ENCODE measurements around the gene MASP1.
"Not testable (repeated sequence)": the region's sequence is repeated elsewhere in the genome, so short reads cannot be mapped to it uniquely, and the experiment has no call there.

Gene MASP1

GRCh38 chr3:187238835-187239234 lies 52.7 kb downstream of the MASP1 start:
- H3K9ac ChIP-seq (ENCODE audit: low read depth, low read length); H3K4me2 ChIP-seq (ENCODE audit: low read length); H3K36me3 ChIP-seq (ENCODE audit: insufficient read depth, low read length); H3K27me3 ChIP-seq (ENCODE audit: control insufficient read depth, insufficient read depth, low read length); H3K4me1 ChIP-seq (ENCODE audit: control insufficient read depth, insufficient read depth, low read length); H3K9me3 ChIP-seq (replicated peaks; ENCODE audit: low read length); H3K4me3 ChIP-seq (ENCODE audit: low read length): not testable (repeated sequence)

- Histone ChIP-seq H3K4me3 (ENCODE audit: low read length) (no peak overlapping the region), H3K9me3 (replicated peaks; ENCODE audit: low read length) (no peaks in the 10 kb centered on the region), H3K36me3 (ENCODE audit: insufficient read depth, low read length) (no peaks in the 10 kb centered on the region), H3K4me2 (ENCODE audit: low read length) (no peak overlapping the region), H3K4me1 (ENCODE audit: control insufficient read depth, insufficient read depth, low read length) (no peaks in the 10 kb centered on the region), H3K27me3 (ENCODE audit: control insufficient read depth, insufficient read depth, low read length) (no peaks in the 10 kb centered on the region), H3K9ac (ENCODE audit: low read depth, low read length) (no peak overlapping the region)
These were observed 53.3 kb downstream of the MASP1 start for GRCh38 chr3:187238239-187238638.

GRCh38 chr3:187237741-187238140 lies 53.8 kb downstream of the MASP1 start:
- H3K4me2 ChIP-seq (ENCODE audit: low read length), result no peak overlapping the region
- no peak overlapping the region for H3K9ac ChIP-seq (ENCODE audit: low read depth, low read length)
- no peaks in the 10 kb centered on the region for H3K9me3 ChIP-seq (replicated peaks; ENCODE audit: low read length)
- H3K27me3 ChIP-seq (ENCODE audit: control insufficient read depth, insufficient read depth, low read length), result no peaks in the 10 kb centered on the region
- no peaks in the 10 kb centered on the region for H3K36me3 ChIP-seq (ENCODE audit: insufficient read depth, low read length)
- H3K4me1 ChIP-seq (ENCODE audit: control insufficient read depth, insufficient read depth, low read length), result no peaks in the 10 kb centered on the region
- H3K4me3 ChIP-seq (ENCODE audit: low read length), result no peak overlapping the region

GRCh38 chr3:187236962-187237361 lies 54.6 kb downstream of the MASP1 start:
- no peak overlapping the region for H3K9ac ChIP-seq (ENCODE audit: low read depth, low read length)
- H3K27me3 ChIP-seq (ENCODE audit: control insufficient read depth, insufficient read depth, low read length), result peaks cover 1% of the 10 kb centered on the region
- H3K4me2 ChIP-seq (ENCODE audit: low read length), result no peak overlapping the region
- no peaks in the 10 kb centered on the region for H3K4me1 ChIP-seq (ENCODE audit: control insufficient read depth, insufficient read depth, low read length)
- no peaks in the 10 kb centered on the region for H3K36me3 ChIP-seq (ENCODE audit: insufficient read depth, low read length)
- H3K9me3 ChIP-seq (replicated peaks; ENCODE audit: low read length), result no peaks in the 10 kb centered on the region
- no peak overlapping the region for H3K4me3 ChIP-seq (ENCODE audit: low read length)

GRCh38 chr3:187230011-187230410 lies 61.5 kb downstream of the MASP1 start:
- Histone ChIP-seq H3K36me3 (ENCODE audit: insufficient read depth, low read length) (no peaks in the 10 kb centered on the region), H3K27me3 (ENCODE audit: control insufficient read depth, insufficient read depth, low read length) (peaks cover 7% of the 10 kb centered on the region), H3K4me2 (ENCODE audit: low read length) (no peak overlapping the region), H3K4me3 (ENCODE audit: low read length) (no peak overlapping the region), H3K9ac (ENCODE audit: low read depth, low read length) (no peak overlapping the region), H3K4me1 (ENCODE audit: control insufficient read depth, insufficient read depth, low read length) (peaks cover 6% of the 10 kb centered on the region), H3K9me3 (replicated peaks; ENCODE audit: low read length) (no peaks in the 10 kb centered on the region)

- H3K4me1 ChIP-seq (ENCODE audit: control insufficient read depth, insufficient read depth, low read length), result peaks cover 6% of the 10 kb centered on the region
- H3K9ac ChIP-seq (ENCODE audit: low read depth, low read length), result no peak overlapping the region
- H3K9me3 ChIP-seq (replicated peaks; ENCODE audit: low read length), result no peaks in the 10 kb centered on the region
- no peak overlapping the region for H3K4me3 ChIP-seq (ENCODE audit: low read length)
- no peak overlapping the region for H3K4me2 ChIP-seq (ENCODE audit: low read length)
- H3K27me3 ChIP-seq (ENCODE audit: control insufficient read depth, insufficient read depth, low read length), result peaks cover 7% of the 10 kb centered on the region
- H3K36me3 ChIP-seq (ENCODE audit: insufficient read depth, low read length), result no peaks in the 10 kb centered on the region
These were observed 62.8 kb downstream of the MASP1 start for GRCh38 chr3:187228740-187229139.

- H3K4me3 ChIP-seq (ENCODE audit: low read length), result no peak overlapping the region
- H3K9me3 ChIP-seq (replicated peaks; ENCODE audit: low read length), result no peaks in the 10 kb centered on the region
- peaks cover 12% of the 10 kb centered on the region for H3K27me3 ChIP-seq (ENCODE audit: control insufficient read depth, insufficient read depth, low read length)
These were observed 63.8 kb downstream of the MASP1 start for GRCh38 chr3:187227658-187228258.

GRCh38 chr3:187223799-187224198 lies 67.7 kb downstream of the MASP1 start:
- H3K36me3 ChIP-seq (ENCODE audit: insufficient read depth, low read length), result no peaks in the 10 kb centered on the region
- peaks cover 6% of the 10 kb centered on the region for H3K4me1 ChIP-seq (ENCODE audit: control insufficient read depth, insufficient read depth, low read length)
- H3K9ac ChIP-seq (ENCODE audit: low read depth, low read length), result no peak overlapping the region
- peaks cover 16% of the 10 kb centered on the region for H3K27me3 ChIP-seq (ENCODE audit: control insufficient read depth, insufficient read depth, low read length)
- H3K9me3 ChIP-seq (replicated peaks; ENCODE audit: low read length), result no peaks in the 10 kb centered on the region
- no peak overlapping the region for H3K4me3 ChIP-seq (ENCODE audit: low read length)
- H3K4me2 ChIP-seq (ENCODE audit: low read length), result no peak overlapping the region

More at GRCh38 chr3:187227658-187228258, 63.8 kb downstream of the MASP1 start:
- Histone ChIP-seq H3K4me1 (ENCODE audit: control insufficient read depth, insufficient read depth, low read length) (peaks cover 6% of the 10 kb centered on the region), H3K9ac (ENCODE audit: low read depth, low read length) (no peak overlapping the region), H3K4me2 (ENCODE audit: low read length) (peak overlapping the region; percentile 46), H3K36me3 (ENCODE audit: insufficient read depth, low read length) (no peaks in the 10 kb centered on the region)

- H3K36me3 ChIP-seq (ENCODE audit: insufficient read depth, low read length), result no peaks in the 10 kb centered on the region
- peaks cover 6% of the 10 kb centered on the region for H3K4me1 ChIP-seq (ENCODE audit: control insufficient read depth, insufficient read depth, low read length)
- no peak overlapping the region for H3K4me2 ChIP-seq (ENCODE audit: low read length)
- no peak overlapping the region for H3K4me3 ChIP-seq (ENCODE audit: low read length)
- no peak overlapping the region for H3K9ac ChIP-seq (ENCODE audit: low read depth, low read length)
- H3K27me3 ChIP-seq (ENCODE audit: control insufficient read depth, insufficient read depth, low read length), result peaks cover 22% of the 10 kb centered on the region
- no peaks in the 10 kb centered on the region for H3K9me3 ChIP-seq (replicated peaks; ENCODE audit: low read length)
These were observed 68.7 kb downstream of the MASP1 start for GRCh38 chr3:187222801-187223200.

- H3K27me3 ChIP-seq (ENCODE audit: control insufficient read depth, insufficient read depth, low read length), result peaks cover 22% of the 10 kb centered on the region
- H3K4me1 ChIP-seq (ENCODE audit: control insufficient read depth, insufficient read depth, low read length), result peaks cover 6% of the 10 kb centered on the region
- no peak overlapping the region for H3K9ac ChIP-seq (ENCODE audit: low read depth, low read length)
- no peak overlapping the region for H3K4me2 ChIP-seq (ENCODE audit: low read length)
- H3K4me3 ChIP-seq (ENCODE audit: low read length), result no peak overlapping the region
- H3K9me3 ChIP-seq (replicated peaks; ENCODE audit: low read length), result no peaks in the 10 kb centered on the region
- H3K36me3 ChIP-seq (ENCODE audit: insufficient read depth, low read length), result no peaks in the 10 kb centered on the region
These were observed 76.1 kb downstream of the MASP1 start for GRCh38 chr3:187215460-187215859.

- Histone ChIP-seq H3K4me1 (ENCODE audit: control insufficient read depth, insufficient read depth, low read length) (peaks cover 6% of the 10 kb centered on the region), H3K9me3 (replicated peaks; ENCODE audit: low read length) (no peaks in the 10 kb centered on the region), H3K36me3 (ENCODE audit: insufficient read depth, low read length) (no peaks in the 10 kb centered on the region), H3K27me3 (ENCODE audit: control insufficient read depth, insufficient read depth, low read length) (peaks cover 19% of the 10 kb centered on the region), H3K4me3 (ENCODE audit: low read length) (no peak overlapping the region), H3K4me2 (ENCODE audit: low read length) (no peak overlapping the region), H3K9ac (ENCODE audit: low read depth, low read length) (no peak overlapping the region)
These were observed 77.9 kb downstream of the MASP1 start for GRCh38 chr3:187213616-187214015.

- H3K36me3 ChIP-seq (ENCODE audit: insufficient read depth, low read length), result no peaks in the 10 kb centered on the region
- no peak overlapping the region for H3K4me2 ChIP-seq (ENCODE audit: low read length)
- H3K4me3 ChIP-seq (ENCODE audit: low read length), result no peak overlapping the region
- peaks cover 12% of the 10 kb centered on the region for H3K27me3 ChIP-seq (ENCODE audit: control insufficient read depth, insufficient read depth, low read length)
- H3K9ac ChIP-seq (ENCODE audit: low read depth, low read length), result no peak overlapping the region
- H3K9me3 ChIP-seq (replicated peaks; ENCODE audit: low read length), result no peaks in the 10 kb centered on the region
- H3K4me1 ChIP-seq (ENCODE audit: control insufficient read depth, insufficient read depth, low read length), result peaks cover 14% of the 10 kb centered on the region
These were observed 78.8 kb downstream of the MASP1 start for GRCh38 chr3:187212705-187213104.

All from skeletal muscle satellite cell (primary cell).